ENCODE measurements around the gene ZBTB44.

Gene ZBTB44

GRCh38 chr11:130202818-130203689 is 111.7 kb downstream of the ZBTB44 start:
- DNase-seq (ENCODE audit: low spot score) = no peak
- TF ChIP-seq, protein P1, sequence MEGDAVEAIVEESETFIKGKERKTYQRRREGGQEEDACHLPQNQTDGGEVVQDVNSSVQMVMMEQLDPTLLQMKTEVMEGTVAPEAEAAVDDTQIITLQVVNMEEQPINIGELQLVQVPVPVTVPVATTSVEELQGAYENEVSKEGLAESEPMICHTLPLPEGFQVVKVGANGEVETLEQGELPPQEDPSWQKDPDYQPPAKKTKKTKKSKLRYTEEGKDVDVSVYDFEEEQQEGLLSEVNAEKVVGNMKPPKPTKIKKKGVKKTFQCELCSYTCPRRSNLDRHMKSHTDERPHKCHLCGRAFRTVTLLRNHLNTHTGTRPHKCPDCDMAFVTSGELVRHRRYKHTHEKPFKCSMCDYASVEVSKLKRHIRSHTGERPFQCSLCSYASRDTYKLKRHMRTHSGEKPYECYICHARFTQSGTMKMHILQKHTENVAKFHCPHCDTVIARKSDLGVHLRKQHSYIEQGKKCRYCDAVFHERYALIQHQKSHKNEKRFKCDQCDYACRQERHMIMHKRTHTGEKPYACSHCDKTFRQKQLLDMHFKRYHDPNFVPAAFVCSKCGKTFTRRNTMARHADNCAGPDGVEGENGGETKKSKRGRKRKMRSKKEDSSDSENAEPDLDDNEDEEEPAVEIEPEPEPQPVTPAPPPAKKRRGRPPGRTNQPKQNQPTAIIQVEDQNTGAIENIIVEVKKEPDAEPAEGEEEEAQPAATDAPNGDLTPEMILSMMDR (IDR thresholded peaks at IDR 0.05; ENCODE audit: borderline replicate concordance, control extremely low read depth, extremely low read depth, insufficient read depth, missing control alignments) = no peak
- in situ Hi-C loops (cut with MboI; ENCODE audit: low sequenced_read_pairs, unreplicated experiment) = loop anchor here (25.0 kb wide), 1 partner anchor 659 kb away; no protein-coding TSS in a partner anchor

DNA sequence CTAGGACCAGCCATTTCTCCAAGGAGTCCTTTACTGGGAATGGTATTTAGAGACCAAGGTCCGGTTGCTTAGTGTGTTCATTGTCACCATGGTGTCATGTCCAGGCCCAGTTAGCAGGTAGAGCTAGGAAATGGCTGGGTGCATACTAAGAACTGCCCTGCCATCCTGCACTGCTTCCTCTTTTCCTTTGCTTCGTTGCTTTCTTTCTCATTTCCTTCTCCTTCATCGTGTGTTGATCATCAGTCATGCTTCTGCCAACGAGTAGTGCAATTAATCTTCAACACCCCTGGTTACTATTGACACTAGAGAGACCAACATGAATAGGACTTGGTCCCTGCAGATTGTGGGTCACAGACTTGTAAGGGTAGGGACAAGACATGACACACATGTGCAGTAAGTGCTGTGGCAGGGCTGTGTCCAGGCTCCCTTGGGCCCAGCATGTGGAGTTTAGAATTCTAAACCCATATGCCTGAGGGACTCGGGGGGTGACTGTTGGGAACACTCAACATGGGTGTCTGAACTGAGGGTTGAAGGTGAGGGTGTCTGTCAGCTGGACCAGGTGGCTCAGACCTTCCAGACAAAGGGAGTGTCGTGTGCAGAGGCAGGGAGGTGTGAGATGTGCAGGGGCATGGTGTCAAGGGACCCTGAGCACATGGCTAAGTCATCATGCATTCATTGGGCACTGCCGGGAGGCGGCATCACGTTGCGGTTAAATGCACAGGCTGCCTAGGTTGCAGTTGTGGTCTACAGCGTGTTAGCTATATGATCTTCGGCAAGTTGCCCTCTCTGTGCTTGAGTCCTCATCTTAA is 112.5 kb downstream of the ZBTB44 start:
- in situ Hi-C loops (cut with MboI; ENCODE audit: low sequenced_read_pairs, unreplicated experiment) = loop anchor here (25.0 kb wide), 1 partner anchor 660 kb away; no protein-coding TSS in a partner anchor
- TF ChIP-seq, protein P1 (IDR thresholded peaks at IDR 0.05; ENCODE audit: borderline replicate concordance, control extremely low read depth, extremely low read depth, insufficient read depth, missing control alignments) = no peak

GRCh38 chr11:130201026-130201425 is 113.7 kb downstream of the ZBTB44 start:
- no peak for DNase-seq (ENCODE audit: low spot score)
- in situ Hi-C loops (cut with MboI; ENCODE audit: low sequenced_read_pairs, unreplicated experiment) = loop anchor here (25.0 kb wide), 1 partner anchor 661 kb away; no protein-coding TSS in a partner anchor
- TF ChIP-seq, protein P1 (IDR thresholded peaks at IDR 0.05; ENCODE audit: borderline replicate concordance, control extremely low read depth, extremely low read depth, insufficient read depth, missing control alignments) = no peak

More for the DNA sequence above, 112.5 kb downstream of the ZBTB44 start:
- no peak for DNase-seq (ENCODE audit: low spot score)

DNA sequence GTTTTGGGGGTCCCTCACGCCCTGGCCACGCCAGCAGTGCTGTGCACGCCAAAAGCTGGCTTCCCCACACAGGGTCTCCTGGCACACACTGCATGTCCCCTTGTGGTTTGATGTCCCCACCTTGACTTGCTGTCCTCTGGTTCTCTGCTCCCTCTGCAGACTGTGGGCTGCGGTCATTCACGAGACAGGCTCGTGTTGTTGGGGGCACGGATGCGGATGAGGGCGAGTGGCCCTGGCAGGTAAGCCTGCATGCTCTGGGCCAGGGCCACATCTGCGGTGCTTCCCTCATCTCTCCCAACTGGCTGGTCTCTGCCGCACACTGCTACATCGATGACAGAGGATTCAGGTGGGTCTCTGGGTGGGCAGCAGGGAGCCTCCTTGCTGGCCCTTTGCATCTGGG is 114.9 kb downstream of the ZBTB44 start:
- DNase-seq (ENCODE audit: low spot score) = no peak
- in situ Hi-C loops (cut with MboI; ENCODE audit: low sequenced_read_pairs, unreplicated experiment) = loop anchor here (25.0 kb wide), 1 partner anchor 663 kb away; no protein-coding TSS in a partner anchor
- TF ChIP-seq, protein P1 (IDR thresholded peaks at IDR 0.05; ENCODE audit: borderline replicate concordance, control extremely low read depth, extremely low read depth, insufficient read depth, missing control alignments) = no peak

- no peak for DNase-seq (ENCODE audit: low spot score)
- in situ Hi-C loops (cut with MboI; ENCODE audit: low sequenced_read_pairs, unreplicated experiment) = no loop called here
- TF ChIP-seq, protein P1 (IDR thresholded peaks at IDR 0.05; ENCODE audit: borderline replicate concordance, control extremely low read depth, extremely low read depth, insufficient read depth, missing control alignments) = no peak
These were observed 115.8 kb downstream of the ZBTB44 start for GRCh38 chr11:130198964-130199363.

DNA sequence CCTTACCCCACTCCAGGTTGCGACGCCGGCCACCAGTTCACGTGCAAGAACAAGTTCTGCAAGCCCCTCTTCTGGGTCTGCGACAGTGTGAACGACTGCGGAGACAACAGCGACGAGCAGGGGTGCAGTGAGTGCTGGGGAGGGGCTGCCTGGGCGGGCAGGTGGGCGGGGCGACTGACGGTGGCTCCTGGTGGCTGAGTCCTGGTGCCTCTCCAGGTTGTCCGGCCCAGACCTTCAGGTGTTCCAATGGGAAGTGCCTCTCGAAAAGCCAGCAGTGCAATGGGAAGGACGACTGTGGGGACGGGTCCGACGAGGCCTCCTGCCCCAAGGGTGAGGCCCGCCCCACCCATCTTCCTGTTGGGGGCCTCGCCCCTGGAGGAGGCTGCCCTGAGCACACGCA is 116.4 kb downstream of the ZBTB44 start:
- DNase-seq (ENCODE audit: low spot score) = no peak
- TF ChIP-seq, protein P1 (IDR thresholded peaks at IDR 0.05; ENCODE audit: borderline replicate concordance, control extremely low read depth, extremely low read depth, insufficient read depth, missing control alignments) = no peak
- in situ Hi-C loops (cut with MboI; ENCODE audit: low sequenced_read_pairs, unreplicated experiment) = no loop called here

All from GM13976 (cell line).